Measurements from ENCODE around the gene FUT2. TPM values are rescaled to one million over a fixed set of nuclear protein-coding genes. Genes with fewer than 3 reads are reported as not detected.

FUT2 gene
- total RNA-seq, 2 experiments from 2014 or later = not detected

DNA sequence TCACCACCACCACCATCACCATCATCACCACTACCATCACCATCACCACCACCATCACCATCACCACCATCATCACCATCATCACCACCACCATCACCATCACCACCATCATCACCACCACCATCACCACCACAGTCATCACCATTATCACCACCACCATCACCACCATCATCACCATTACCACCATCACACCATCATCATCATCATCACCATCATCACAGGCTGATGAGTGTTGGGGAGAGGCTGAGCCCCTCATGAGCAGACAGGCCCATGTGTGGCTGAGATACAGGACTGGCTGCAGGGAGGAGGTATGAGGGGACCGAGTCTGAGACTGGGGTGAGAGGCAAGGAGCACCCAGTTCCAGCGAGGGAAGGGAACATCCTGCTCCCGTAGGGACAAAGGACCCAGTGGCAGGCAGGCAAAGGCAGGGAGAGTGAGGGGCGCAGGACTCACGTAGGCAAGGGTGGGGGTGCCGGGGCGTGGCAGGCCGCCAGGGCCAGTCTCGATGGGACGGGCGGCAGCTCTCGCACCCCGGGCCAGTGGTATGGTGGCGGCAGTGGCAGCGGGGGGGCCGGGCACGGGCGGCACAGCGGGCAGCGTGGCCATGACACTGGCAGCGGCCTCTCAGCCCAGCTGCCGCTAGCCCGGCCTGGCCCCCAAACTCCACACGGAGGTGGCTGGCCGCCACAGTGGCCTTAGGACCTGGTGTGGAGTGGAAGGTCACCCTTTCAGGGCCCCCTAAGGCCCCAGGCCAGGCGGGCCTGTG lies 25.7 kb upstream of the FUT2 start:
- Mint-ChIP-seq H3K27ac (no peak overlapping the region), H3K4me3 (no peak overlapping the region)

GRCh38 chr19:48670699-48671445 lies 24.9 kb upstream of the FUT2 start:
- Mint-ChIP-seq H3K36me3 (ENCODE audit: low read depth) (no peaks in the 10 kb centered on the region), H3K27ac (no peak overlapping the region), H3K27me3 (no peaks in the 10 kb centered on the region), H3K9me3 (no peaks in the 10 kb centered on the region), H3K4me3 (no peak overlapping the region), H3K4me1 (ENCODE audit: low read depth) (peaks cover 7% of the 10 kb centered on the region)
- ChIA-PET CTCF (no interaction called here), POLR2A (no interaction called here)
- Histone ChIP-seq H3K4me1 (ENCODE audit: insufficient read depth, low read length) (peaks cover 9% of the 10 kb centered on the region), H3K27me3 (ENCODE audit: control insufficient read depth in 1 of 2, insufficient read depth in 2 of 2, low read length in 2 of 2) (no peaks in the 10 kb centered on the region), H3K36me3 (ENCODE audit: insufficient read depth, low read length) (no peaks in the 10 kb centered on the region), H3K27ac (ENCODE audit: low read depth in 1 of 2, low read length in 2 of 2) (no peak overlapping the region), H3K9me3 (ENCODE audit: control insufficient read depth in 1 of 2, insufficient read depth in 1 of 2, low read length in 2 of 2) (no peaks in the 10 kb centered on the region), H3K4me3 (ENCODE audit: low read length) (no peak overlapping the region)
- ATAC-seq (ENCODE audit: poor library complexity) (no peak), DNase-seq (no peak)
- intact Hi-C loops (cut with DNase I, micrococcal nuclease) = no loop called here
- TF ChIP-seq, protein P1, sequence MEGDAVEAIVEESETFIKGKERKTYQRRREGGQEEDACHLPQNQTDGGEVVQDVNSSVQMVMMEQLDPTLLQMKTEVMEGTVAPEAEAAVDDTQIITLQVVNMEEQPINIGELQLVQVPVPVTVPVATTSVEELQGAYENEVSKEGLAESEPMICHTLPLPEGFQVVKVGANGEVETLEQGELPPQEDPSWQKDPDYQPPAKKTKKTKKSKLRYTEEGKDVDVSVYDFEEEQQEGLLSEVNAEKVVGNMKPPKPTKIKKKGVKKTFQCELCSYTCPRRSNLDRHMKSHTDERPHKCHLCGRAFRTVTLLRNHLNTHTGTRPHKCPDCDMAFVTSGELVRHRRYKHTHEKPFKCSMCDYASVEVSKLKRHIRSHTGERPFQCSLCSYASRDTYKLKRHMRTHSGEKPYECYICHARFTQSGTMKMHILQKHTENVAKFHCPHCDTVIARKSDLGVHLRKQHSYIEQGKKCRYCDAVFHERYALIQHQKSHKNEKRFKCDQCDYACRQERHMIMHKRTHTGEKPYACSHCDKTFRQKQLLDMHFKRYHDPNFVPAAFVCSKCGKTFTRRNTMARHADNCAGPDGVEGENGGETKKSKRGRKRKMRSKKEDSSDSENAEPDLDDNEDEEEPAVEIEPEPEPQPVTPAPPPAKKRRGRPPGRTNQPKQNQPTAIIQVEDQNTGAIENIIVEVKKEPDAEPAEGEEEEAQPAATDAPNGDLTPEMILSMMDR (IDR thresholded peaks at IDR 0.05) = no peak

More for the DNA sequence above, 25.7 kb upstream of the FUT2 start:
- TF ChIP-seq, protein P1 (IDR thresholded peaks at IDR 0.05) = no peak
- Mint-ChIP-seq H3K9me3 (no peaks in the 10 kb centered on the region), H3K27me3 (no peaks in the 10 kb centered on the region), H3K4me1 (ENCODE audit: low read depth) (peaks cover 1% of the 10 kb centered on the region), H3K36me3 (ENCODE audit: low read depth) (no peaks in the 10 kb centered on the region)
- DNase-seq (no peak), ATAC-seq (ENCODE audit: poor library complexity) (no peak)
- H3K4me3 ChIP-seq (ENCODE audit: low read length) = no peak overlapping the region
- CTCF ChIA-PET = no interaction called here
- no peaks in the 10 kb centered on the region for H3K27me3 ChIP-seq (ENCODE audit: control insufficient read depth in 1 of 2, insufficient read depth in 2 of 2, low read length in 2 of 2)
- intact Hi-C loops (cut with DNase I, micrococcal nuclease) = no loop called here
- no peaks in the 10 kb centered on the region for H3K9me3 ChIP-seq (ENCODE audit: control insufficient read depth in 1 of 2, insufficient read depth in 1 of 2, low read length in 2 of 2)
- H3K27ac ChIP-seq (ENCODE audit: low read depth in 1 of 2, low read length in 2 of 2) = no peak overlapping the region
- no peaks in the 10 kb centered on the region for H3K36me3 ChIP-seq (ENCODE audit: insufficient read depth, low read length)
- peaks cover 2% of the 10 kb centered on the region for H3K4me1 ChIP-seq (ENCODE audit: insufficient read depth, low read length)
- POLR2A ChIA-PET = no interaction called here

DNA sequence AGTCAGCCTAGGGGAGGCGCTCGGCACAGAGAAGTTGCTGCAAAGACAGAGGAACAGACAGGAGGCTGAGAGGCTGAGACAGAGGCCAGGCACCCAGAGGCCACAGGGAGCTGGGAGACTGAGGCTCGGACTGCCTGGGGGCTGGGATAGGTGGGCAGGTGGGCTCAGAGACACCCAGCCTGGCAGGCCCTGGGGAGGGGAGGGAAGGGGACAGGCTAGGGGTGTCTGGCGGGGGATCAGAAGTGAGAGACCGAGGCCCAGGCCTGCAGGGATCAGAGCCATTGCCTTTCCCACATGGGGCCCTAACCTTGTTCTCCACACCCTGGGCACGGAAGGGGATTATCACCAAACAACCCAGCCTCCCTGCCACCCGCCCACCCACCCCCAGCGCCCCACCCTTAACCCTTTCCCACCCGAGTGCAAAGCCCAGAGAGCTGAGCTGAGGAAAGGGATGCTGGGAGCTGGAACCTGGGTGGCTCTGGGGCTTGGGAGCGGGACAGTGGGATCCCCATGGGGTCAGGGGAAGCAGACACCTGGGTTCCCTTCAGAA lies 24.2 kb upstream of the FUT2 start:
- no peak for DNase-seq
- no peak overlapping the region for H3K27ac Mint-ChIP-seq
- H3K9me3 Mint-ChIP-seq = no peaks in the 10 kb centered on the region
- intact Hi-C loops (cut with DNase I, micrococcal nuclease) = no loop called here
- CTCF ChIA-PET = no interaction called here
- TF ChIP-seq, protein P1 (IDR thresholded peaks at IDR 0.05) = no peak
- H3K4me1 Mint-ChIP-seq (ENCODE audit: low read depth) = peaks cover 7% of the 10 kb centered on the region
- H3K4me3 Mint-ChIP-seq = no peak overlapping the region
- Histone ChIP-seq H3K4me1 (ENCODE audit: insufficient read depth, low read length) (peaks cover 9% of the 10 kb centered on the region), H3K9me3 (ENCODE audit: control insufficient read depth in 1 of 2, insufficient read depth in 1 of 2, low read length in 2 of 2) (no peaks in the 10 kb centered on the region), H3K27me3 (ENCODE audit: control insufficient read depth in 1 of 2, insufficient read depth in 2 of 2, low read length in 2 of 2) (no peaks in the 10 kb centered on the region), H3K27ac (ENCODE audit: low read depth in 1 of 2, low read length in 2 of 2) (no peak overlapping the region), H3K4me3 (ENCODE audit: low read length) (no peak overlapping the region), H3K36me3 (ENCODE audit: insufficient read depth, low read length) (no peaks in the 10 kb centered on the region)
- no peaks in the 10 kb centered on the region for H3K27me3 Mint-ChIP-seq
- no peaks in the 10 kb centered on the region for H3K36me3 Mint-ChIP-seq (ENCODE audit: low read depth)
- no peak for ATAC-seq (ENCODE audit: poor library complexity)
- POLR2A ChIA-PET = no interaction called here
